Measurements from ENCODE around the gene NKPD1. TPM values are rescaled to one million over a fixed set of nuclear protein-coding genes. Genes with fewer than 3 reads are reported as not detected.
A peak's percentile ranks its signal among the peaks of the same experiment; 100 is the strongest.

NKPD1 gene
- total RNA-seq, 1 donor from 2014 or later = 0.07 TPM

- no peaks in the 10 kb centered on the region for H3K36me3 Mint-ChIP-seq (ENCODE audit: low read depth)
- DNase-seq (ENCODE audit: low spot score) = no peak
- intact Hi-C loops (cut with micrococcal nuclease) = no loop called here
- H3K9me3 Mint-ChIP-seq = no peaks in the 10 kb centered on the region
- H3K27me3 Mint-ChIP-seq (ENCODE audit: low read depth) = no peaks in the 10 kb centered on the region
- no peak overlapping the region for H3K4me3 Mint-ChIP-seq (ENCODE audit: low read depth)
- H3K4me1 Mint-ChIP-seq (ENCODE audit: low read depth) = no peaks in the 10 kb centered on the region
- no peak overlapping the region for H3K27ac Mint-ChIP-seq
Measured at GRCh38 chr19:45139286-45140143, 21.3 kb downstream of the NKPD1 start.

DNA sequence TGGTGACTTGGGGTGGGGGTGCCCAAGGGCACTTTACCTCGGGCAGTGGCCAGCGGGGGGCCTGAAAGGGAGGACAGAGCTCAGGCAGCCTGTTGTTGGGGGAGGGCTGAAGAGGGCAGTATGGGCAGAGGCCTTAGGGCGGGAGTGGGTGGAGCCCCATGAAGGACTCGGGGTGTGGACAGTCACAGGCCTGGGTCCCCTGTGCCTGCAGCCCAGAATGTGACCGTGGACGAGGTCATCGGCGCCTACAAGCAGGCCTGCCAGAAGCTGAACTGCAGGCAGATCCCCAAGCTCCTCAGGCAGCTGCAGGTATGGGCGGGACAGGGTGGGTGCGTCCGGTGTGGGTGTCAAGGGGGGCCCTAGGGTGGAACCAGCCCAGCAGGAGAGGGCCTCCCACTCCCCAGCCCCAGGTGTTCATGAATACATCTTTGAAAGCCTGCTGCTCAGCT lies 22.5 kb downstream of the NKPD1 start:
- no peak overlapping the region for H3K27ac Mint-ChIP-seq
- intact Hi-C loops (cut with micrococcal nuclease) = no loop called here
- no peaks in the 10 kb centered on the region for H3K9me3 Mint-ChIP-seq
- no peak overlapping the region for H3K4me3 Mint-ChIP-seq (ENCODE audit: low read depth)
- no peak for DNase-seq (ENCODE audit: low spot score)
- no peaks in the 10 kb centered on the region for H3K36me3 Mint-ChIP-seq (ENCODE audit: low read depth)
- H3K4me1 Mint-ChIP-seq (ENCODE audit: low read depth) = no peaks in the 10 kb centered on the region
- no peaks in the 10 kb centered on the region for H3K27me3 Mint-ChIP-seq (ENCODE audit: low read depth)

DNA sequence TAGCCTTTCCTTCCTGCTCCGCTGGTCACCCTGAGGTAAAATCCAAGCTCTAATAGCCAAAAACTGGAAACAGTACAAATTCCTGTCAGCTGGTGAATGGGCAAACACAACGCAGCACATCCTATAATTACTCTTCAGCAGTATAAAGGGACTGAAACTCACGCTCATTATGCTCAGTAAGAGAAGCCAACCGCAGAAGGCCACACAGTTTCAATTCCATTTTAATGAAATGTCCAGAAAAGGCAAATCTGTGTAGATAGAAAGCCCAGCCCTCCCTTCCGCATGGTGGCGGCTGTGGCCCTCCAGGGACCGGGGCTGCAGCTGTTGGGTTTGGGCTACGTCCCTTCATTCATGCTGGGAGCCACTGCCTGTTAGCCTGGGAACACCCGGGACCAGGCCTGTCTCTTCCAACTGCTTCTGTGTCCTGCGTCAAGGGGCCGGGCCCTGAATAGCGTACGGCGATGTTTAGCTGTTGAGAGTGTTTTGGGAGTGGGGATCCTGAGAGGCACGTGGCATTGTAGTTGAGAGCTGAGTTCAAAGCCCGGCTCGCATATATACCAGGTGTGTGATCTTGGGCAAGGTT lies 23.5 kb downstream of the NKPD1 start:
- DNase-seq (ENCODE audit: low spot score) = no peak
- intact Hi-C loops (cut with micrococcal nuclease) = no loop called here
- Mint-ChIP-seq H3K9me3 (no peaks in the 10 kb centered on the region), H3K27ac (no peak overlapping the region), H3K4me1 (ENCODE audit: low read depth) (no peaks in the 10 kb centered on the region), H3K36me3 (ENCODE audit: low read depth) (no peaks in the 10 kb centered on the region), H3K27me3 (ENCODE audit: low read depth) (no peaks in the 10 kb centered on the region), H3K4me3 (ENCODE audit: low read depth) (no peak overlapping the region)

DNA sequence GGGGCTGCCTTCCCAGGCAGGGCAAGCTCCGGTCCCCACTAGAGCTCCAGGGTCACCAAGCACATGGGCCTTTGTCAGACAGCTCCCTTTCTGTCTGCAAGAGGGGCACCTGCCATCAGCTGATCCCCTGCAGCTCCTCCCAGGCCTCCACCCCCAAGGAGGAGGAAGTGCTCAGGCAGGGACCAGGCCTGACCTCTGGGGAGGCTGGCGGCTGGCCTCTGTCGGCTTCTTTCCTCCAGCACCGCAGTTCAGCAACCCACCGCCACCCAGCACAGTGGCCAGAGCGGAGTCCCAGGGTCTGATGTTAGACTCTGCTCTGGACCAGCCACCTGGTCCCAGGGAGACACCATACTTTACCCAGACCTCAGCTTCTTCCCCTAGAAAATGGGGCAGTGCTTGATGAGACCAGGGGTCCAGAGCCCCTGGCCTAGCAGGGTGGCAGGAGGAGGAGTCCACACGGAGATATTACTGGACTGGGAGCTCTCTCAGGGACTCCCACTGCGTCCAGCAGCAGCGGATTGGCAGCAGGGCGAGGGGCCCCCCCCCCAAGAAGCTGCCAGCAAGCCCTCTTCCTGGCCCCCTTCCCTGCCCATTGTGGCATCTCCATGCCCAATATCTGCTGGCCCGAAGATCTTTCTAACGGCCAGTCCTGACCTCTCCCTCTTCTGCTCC lies 24.1 kb downstream of the NKPD1 start:
- Mint-ChIP-seq H3K4me1 (ENCODE audit: low read depth) (no peaks in the 10 kb centered on the region), H3K27ac (peak overlapping the region; percentile 7), H3K4me3 (ENCODE audit: low read depth) (no peak overlapping the region), H3K9me3 (no peaks in the 10 kb centered on the region), H3K36me3 (ENCODE audit: low read depth) (no peaks in the 10 kb centered on the region), H3K27me3 (ENCODE audit: low read depth) (no peaks in the 10 kb centered on the region)
- intact Hi-C loops (cut with micrococcal nuclease) = no loop called here
- no peak for DNase-seq (ENCODE audit: low spot score)

- Mint-ChIP-seq H3K4me3 (ENCODE audit: low read depth) (no peak overlapping the region), H3K27ac (no peak overlapping the region), H3K4me1 (ENCODE audit: low read depth) (no peaks in the 10 kb centered on the region), H3K9me3 (no peaks in the 10 kb centered on the region), H3K36me3 (ENCODE audit: low read depth) (no peaks in the 10 kb centered on the region), H3K27me3 (ENCODE audit: low read depth) (no peaks in the 10 kb centered on the region)
- DNase-seq (ENCODE audit: low spot score) = no peak
- intact Hi-C loops (cut with micrococcal nuclease) = no loop called here
Measured at GRCh38 chr19:45135176-45135885, 25.5 kb downstream of the NKPD1 start.

- intact Hi-C loops (cut with micrococcal nuclease) = no loop called here
Measured at GRCh38 chr19:45133661-45134060, 27.1 kb downstream of the NKPD1 start.

GRCh38 chr19:45130888-45131615 lies 29.7 kb downstream of the NKPD1 start:
- H3K4me1 Mint-ChIP-seq (ENCODE audit: low read depth) = no peaks in the 10 kb centered on the region
- no peaks in the 10 kb centered on the region for H3K36me3 Mint-ChIP-seq (ENCODE audit: low read depth)
- no peak overlapping the region for H3K4me3 Mint-ChIP-seq (ENCODE audit: low read depth)
- no peak overlapping the region for H3K27ac Mint-ChIP-seq
- intact Hi-C loops (cut with micrococcal nuclease) = no loop called here
- H3K9me3 Mint-ChIP-seq = no peaks in the 10 kb centered on the region
- H3K27me3 Mint-ChIP-seq (ENCODE audit: low read depth) = no peaks in the 10 kb centered on the region
- no peak for DNase-seq (ENCODE audit: low spot score)

More at GRCh38 chr19:45133661-45134060, 27.1 kb downstream of the NKPD1 start:
- Mint-ChIP-seq H3K36me3 (ENCODE audit: low read depth) (no peaks in the 10 kb centered on the region), H3K27me3 (ENCODE audit: low read depth) (no peaks in the 10 kb centered on the region), H3K4me1 (ENCODE audit: low read depth) (no peaks in the 10 kb centered on the region), H3K27ac (peak overlapping the region; percentile 17), H3K4me3 (ENCODE audit: low read depth) (no peak overlapping the region), H3K9me3 (no peaks in the 10 kb centered on the region)
- no peak for DNase-seq (ENCODE audit: low spot score)

- Mint-ChIP-seq H3K27me3 (ENCODE audit: low read depth) (no peaks in the 10 kb centered on the region), H3K27ac (no peak overlapping the region), H3K36me3 (ENCODE audit: low read depth) (no peaks in the 10 kb centered on the region), H3K9me3 (no peaks in the 10 kb centered on the region), H3K4me3 (ENCODE audit: low read depth) (no peak overlapping the region), H3K4me1 (ENCODE audit: low read depth) (no peaks in the 10 kb centered on the region)
- no peak for DNase-seq (ENCODE audit: low spot score)
- intact Hi-C loops (cut with micrococcal nuclease) = no loop called here
Measured at GRCh38 chr19:45130236-45130635, 30.5 kb downstream of the NKPD1 start.

- Mint-ChIP-seq H3K9me3 (no peaks in the 10 kb centered on the region), H3K27ac (no peak overlapping the region), H3K4me1 (ENCODE audit: low read depth) (no peaks in the 10 kb centered on the region), H3K4me3 (ENCODE audit: low read depth) (no peak overlapping the region), H3K27me3 (ENCODE audit: low read depth) (no peaks in the 10 kb centered on the region), H3K36me3 (ENCODE audit: low read depth) (no peaks in the 10 kb centered on the region)
- no peak for DNase-seq (ENCODE audit: low spot score)
- intact Hi-C loops (cut with micrococcal nuclease) = no loop called here
Measured at GRCh38 chr19:45128806-45129205, 32.0 kb downstream of the NKPD1 start.

- H3K27ac Mint-ChIP-seq = no peak overlapping the region
- H3K27me3 Mint-ChIP-seq (ENCODE audit: low read depth) = no peaks in the 10 kb centered on the region
Measured at GRCh38 chr19:45128146-45128545, 32.6 kb downstream of the NKPD1 start.

GRCh38 chr19:45126654-45127053 lies 34.1 kb downstream of the NKPD1 start:
- Mint-ChIP-seq H3K36me3 (ENCODE audit: low read depth) (no peaks in the 10 kb centered on the region), H3K27me3 (ENCODE audit: low read depth) (no peaks in the 10 kb centered on the region), H3K4me1 (ENCODE audit: low read depth) (peaks cover 1% of the 10 kb centered on the region), H3K4me3 (ENCODE audit: low read depth) (no peak overlapping the region), H3K9me3 (no peaks in the 10 kb centered on the region), H3K27ac (no peak overlapping the region)
- intact Hi-C loops (cut with micrococcal nuclease) = loop anchor here (2.0 kb wide), 1 partner anchor 50 kb away; the partner anchor contains the start of gene ZNF296
- DNase-seq (ENCODE audit: low spot score) = no peak

More at GRCh38 chr19:45128146-45128545, 32.6 kb downstream of the NKPD1 start:
- no peaks in the 10 kb centered on the region for H3K9me3 Mint-ChIP-seq
- DNase-seq (ENCODE audit: low spot score) = no peak
- H3K4me3 Mint-ChIP-seq (ENCODE audit: low read depth) = no peak overlapping the region
- H3K4me1 Mint-ChIP-seq (ENCODE audit: low read depth) = no peaks in the 10 kb centered on the region
- H3K36me3 Mint-ChIP-seq (ENCODE audit: low read depth) = no peaks in the 10 kb centered on the region
- intact Hi-C loops (cut with micrococcal nuclease) = no loop called here

- intact Hi-C loops (cut with micrococcal nuclease) = loop anchor here (2.0 kb wide), 1 partner anchor 49 kb away; the partner anchor contains the start of gene ZNF296
- H3K9me3 Mint-ChIP-seq = no peaks in the 10 kb centered on the region
- H3K4me1 Mint-ChIP-seq (ENCODE audit: low read depth) = peaks cover 7% of the 10 kb centered on the region
- H3K36me3 Mint-ChIP-seq (ENCODE audit: low read depth) = no peaks in the 10 kb centered on the region
- H3K27ac Mint-ChIP-seq = no peak overlapping the region
- H3K4me3 Mint-ChIP-seq (ENCODE audit: low read depth) = no peak overlapping the region
- no peaks in the 10 kb centered on the region for H3K27me3 Mint-ChIP-seq (ENCODE audit: low read depth)
- peak; percentile 58 for DNase-seq (ENCODE audit: low spot score)
Measured at GRCh38 chr19:45125975-45126493, 34.7 kb downstream of the NKPD1 start.
